Measurements from ENCODE around the gene PANK1.
"Not testable (repeated sequence)": the region's sequence is repeated elsewhere in the genome, so short reads cannot be mapped to it uniquely, and the experiment has no call there.

PANK1 gene

DNA sequence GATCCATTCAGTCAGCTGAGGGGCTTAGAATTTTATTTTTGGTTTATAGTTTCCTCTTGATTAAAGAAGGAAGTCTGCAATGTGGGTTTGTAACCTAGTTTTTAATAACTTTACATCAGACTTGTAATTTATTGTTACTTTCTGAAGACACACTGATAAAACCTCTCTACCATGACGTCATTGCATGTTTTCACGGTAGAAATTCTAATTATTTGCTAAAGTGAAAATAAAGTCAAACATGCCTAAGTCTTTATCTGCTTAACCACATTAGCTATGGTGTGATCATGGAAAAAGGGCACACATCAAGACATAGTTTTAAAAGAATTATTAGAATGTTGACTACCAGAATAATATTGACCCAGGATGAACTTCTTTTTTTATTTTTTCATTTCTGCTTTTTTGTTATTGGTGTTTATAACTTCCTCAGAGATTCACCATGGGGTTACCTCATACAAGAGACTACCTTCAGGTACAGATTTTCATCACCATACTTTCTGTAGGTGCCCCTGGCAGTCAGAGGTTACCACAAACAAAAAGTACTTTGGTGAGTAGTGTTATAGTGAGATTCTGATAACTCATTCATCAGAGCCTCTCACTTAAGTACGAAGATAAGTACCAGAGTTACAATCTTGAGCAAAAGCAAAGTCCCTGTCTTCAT lies 7.0 kb upstream of the PANK1 start:
- DNase-seq (ENCODE audit: low spot score): no peak

DNA sequence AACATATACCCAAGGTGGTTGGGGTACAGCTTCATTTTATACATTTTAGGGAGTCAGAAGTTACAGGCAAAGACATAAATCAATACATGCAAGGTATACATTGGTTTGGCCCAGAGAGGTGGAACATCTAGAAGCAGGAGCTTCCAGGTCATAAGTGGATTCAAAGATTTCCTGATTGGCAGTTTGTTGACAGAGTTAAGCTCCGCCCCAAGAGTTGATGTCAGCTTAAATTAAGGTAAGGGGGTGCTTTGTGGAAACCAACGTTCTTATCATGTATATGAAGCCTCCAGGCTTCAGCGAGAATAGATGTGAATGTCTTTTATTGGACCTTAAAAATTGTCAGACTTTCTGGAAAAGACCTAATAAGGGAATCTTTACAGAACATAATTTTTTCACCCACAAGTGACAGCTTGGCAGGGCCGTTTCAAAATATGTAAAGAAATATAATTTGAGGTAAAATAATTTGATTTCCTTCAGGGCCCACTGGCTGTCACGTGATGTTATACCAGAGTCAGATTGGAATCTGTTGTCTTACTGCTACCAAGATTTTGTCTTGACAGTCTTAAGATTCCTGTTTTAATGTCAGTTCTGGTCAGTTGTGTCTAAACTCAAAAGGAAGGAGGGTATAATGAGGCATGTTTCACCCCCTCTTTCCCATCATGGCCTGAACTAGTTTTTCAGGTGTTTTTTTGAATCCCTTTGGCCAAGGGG lies 6.3 kb upstream of the PANK1 start:
- no peak for DNase-seq (ENCODE audit: low spot score)

DNA sequence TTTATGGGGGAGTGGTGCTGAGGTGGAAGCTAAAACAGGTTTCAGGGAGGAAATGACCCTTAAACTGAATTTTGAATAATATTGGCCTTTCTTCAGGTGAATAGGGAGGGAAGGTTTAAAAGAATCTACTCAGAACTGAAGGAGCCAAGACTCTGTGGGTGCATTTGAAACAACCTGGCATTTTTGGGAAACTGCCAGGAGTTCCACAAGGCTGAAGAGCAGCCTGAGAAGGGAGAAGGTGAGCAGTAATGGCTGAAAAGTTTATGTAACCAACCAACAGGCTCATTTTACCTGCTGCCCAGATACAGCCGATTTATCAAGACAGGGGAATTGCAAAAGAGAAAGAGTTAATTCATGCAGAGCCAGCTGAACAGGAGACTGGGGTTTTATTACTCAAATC lies 4.0 kb upstream of the PANK1 start:
- DNase-seq (ENCODE audit: low spot score): no peak

DNA sequence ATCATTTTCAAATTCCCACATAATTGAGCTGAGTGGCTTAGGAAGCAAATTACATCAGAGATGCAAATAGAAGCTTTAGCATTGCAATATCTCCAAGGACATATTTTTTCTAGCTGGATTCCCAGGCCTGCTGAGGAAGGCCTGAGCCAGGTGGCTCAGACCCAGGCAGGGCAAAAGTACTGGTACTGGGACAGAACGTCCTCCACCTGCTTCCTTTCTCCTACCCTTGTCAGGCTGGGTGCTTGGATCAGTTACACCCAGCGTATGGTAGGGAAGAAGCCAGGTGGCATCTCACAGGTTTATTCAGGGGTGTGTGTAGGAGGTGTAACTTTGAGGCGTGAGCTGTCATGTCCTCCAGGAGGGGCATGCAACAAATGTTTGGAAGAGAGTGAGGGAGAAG lies 3.0 kb upstream of the PANK1 start:
- no peak for DNase-seq (ENCODE audit: low spot score)

GRCh38 chr10:89646889-89647657 lies 2.0 kb upstream of the PANK1 start:
- DNase-seq (ENCODE audit: low spot score): no peak

DNA sequence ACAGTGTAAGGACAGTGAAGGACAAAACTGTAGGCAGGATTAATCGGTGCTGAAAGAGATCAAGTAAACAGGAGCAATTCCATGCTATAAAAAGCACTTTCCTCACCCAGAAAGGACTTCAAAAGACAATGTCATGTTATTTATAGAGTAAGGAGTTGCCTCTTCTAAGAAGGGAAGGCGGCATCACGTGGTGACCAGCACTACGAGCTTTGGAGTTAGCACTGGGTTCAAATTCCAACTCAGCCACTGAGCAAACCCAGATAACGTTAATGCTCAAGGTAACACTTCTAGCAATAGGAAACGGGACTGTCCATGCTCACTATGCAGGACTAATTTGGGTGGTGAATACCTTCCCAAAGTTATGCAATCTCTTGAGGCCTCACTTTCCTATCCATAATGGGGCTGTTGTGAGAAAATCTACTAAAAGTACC lies 715 bp upstream of the PANK1 start:
- no peak for DNase-seq (ENCODE audit: low spot score)

DNA sequence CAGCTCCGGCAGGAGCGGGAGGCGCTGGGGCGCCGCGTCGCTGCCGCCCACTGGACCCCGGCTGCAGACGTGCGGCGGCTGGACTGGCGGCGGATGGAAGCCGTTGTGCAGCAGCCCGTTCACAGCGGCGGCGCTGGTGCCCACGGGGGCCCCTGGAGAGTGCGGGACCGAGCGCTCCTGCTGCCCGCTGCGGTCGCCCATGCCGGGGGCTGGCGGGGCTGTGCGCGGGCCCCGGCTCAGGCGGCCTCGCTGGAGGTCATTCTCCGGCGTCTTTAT lies 413 bp downstream of the PANK1 start:
- DNase-seq (ENCODE audit: low spot score): no peak

DNA sequence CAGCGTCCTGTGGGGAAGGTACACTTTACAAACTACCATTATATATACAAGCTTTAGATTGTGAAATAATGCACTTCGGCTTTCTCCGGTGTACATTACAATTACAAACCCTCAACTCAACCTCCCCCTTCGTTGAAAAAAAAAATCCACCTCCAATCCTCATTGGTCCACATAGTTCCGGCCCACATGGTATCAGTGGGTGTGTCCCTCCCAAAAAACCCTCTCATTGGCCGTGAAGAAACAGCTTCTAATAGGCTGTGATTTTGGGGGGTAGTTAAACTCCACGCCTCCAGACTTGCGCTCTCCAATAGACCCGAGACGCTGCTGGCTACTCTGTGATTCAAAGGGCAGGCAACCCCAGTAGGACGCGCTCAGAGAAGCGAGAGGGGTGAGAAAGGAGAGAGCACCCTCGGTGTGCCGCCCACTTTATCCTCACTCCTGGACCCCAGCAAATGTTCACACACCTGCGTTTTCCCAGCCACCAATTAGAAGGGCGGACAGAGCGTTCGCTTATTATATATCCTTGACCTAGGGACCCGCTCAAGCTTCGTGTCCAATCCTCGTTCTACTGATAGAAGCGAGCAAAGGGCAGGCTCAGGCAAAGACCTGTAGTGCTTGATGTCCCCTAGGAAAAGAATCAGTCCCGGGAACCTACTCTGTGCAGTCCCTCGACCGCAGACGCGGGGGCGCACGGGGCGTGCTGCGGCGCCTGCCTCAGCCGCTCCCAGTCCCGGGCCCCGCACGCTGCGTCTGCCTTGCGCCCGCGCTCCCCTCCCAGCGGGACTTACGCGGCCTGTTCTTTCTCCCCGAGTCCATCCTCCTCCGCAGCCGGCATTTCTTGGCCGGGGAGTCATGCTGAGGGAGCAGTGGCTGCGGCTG lies 991 bp downstream of the PANK1 start:
- DNase-seq (ENCODE audit: low spot score): peak; percentile 97

- DNase-seq (ENCODE audit: low spot score): no peak
Measured at GRCh38 chr10:89643431-89643811, 1.6 kb downstream of the PANK1 start.

- no peak for DNase-seq (ENCODE audit: low spot score)
Measured at GRCh38 chr10:89642193-89642592, 2.8 kb downstream of the PANK1 start.

DNA sequence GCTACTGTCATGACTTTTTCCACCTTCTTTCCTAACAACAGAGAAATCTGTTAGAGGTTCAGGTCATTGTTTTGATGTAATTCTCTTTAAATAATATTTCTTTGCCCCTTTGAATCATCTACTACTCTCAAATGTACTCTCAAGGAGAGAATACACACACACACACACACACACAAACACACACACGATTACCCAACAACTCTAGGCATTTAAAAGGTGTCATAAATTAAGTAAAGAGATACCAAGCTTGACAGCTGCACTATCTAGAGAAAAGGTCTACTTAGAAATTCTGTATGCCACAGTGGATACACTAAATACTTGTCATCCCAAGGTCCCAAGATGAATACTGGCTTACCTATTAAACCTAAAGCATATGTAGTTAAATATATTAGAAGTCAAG lies 4.8 kb downstream of the PANK1 start:
- DNase-seq (ENCODE audit: low spot score): no peak

GRCh38 chr10:89639326-89639725 lies 5.7 kb downstream of the PANK1 start:
- no peak for DNase-seq (ENCODE audit: low spot score)

- DNase-seq (ENCODE audit: low spot score): no peak
Measured at GRCh38 chr10:89637113-89637512, 7.9 kb downstream of the PANK1 start.

DNA sequence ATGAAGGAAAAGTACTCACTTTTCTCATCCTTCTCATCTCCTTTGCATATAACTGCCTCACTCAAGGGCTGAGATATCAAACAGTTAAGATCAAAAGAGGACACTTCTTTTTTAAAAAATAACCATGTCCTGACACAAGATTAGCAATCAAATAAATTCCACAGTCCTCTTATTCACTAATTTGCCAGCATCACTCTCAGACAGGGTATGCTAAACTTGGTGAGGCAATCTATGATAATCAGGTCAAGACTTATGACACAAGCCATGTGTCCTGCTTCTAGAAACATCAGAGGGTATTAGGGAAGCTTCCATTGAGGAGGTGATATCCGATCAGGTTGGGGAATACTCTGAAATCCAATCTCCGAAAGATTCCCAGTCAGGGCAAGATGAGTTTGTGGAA lies 10.4 kb downstream of the PANK1 start:
- no peak for DNase-seq (ENCODE audit: low spot score)

DNA sequence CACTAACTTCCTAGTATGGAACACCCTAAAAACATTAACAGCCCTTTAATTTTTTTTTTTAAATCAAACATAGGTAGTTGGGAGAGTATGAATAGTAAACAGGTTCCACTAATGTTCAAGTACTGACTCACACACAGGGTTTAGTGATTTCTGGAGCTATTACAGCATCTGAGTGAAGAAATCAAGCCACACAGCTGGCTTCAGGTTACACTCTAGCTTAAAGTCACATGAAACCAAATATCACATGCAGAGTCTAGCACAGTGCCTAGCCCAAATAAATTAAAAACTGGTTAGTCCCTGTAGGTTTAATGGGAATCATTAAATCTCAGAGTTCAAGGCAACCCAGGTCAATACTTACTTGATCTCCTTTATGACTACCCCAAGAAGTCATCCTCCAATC lies 11.6 kb downstream of the PANK1 start:
- no peak for DNase-seq (ENCODE audit: low spot score)

- no peak for DNase-seq (ENCODE audit: low spot score)
Measured at GRCh38 chr10:89632824-89633223, 12.2 kb downstream of the PANK1 start.

- no peak for DNase-seq (ENCODE audit: low spot score)
Measured at GRCh38 chr10:89627830-89628229, 17.2 kb downstream of the PANK1 start.

DNA sequence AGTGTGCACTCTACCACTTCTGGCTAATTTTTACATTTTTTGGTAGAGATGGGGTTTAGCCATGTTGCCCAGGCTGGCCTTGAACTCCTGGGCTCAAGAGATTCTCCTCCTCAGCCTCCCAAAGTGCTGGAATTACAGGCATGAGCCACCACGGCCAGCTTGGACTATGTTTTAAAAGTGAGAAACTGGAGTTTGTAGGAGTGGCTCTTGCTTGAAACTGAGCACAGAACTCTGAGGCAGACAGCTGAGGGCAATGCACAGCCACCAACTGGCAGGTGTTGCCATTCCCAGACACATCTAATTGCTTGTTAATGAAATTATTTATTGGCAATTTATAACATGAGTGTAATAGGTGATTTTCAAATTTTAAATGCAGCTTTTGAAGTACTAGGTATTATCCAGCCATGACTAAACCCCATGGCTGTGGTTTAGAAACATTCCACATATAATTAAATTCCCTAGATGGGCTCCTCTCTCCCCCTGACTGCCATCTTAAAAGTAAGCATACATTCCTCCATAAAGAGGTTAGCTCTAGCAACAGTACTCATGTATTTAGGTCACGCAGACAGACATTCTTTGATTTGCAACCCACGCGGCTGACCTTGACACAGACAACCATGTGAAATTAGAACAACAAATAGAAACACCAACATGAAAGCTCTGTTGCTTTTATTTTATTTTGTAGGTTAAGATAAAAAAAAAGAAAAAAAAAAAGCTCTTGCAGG lies 19.8 kb downstream of the PANK1 start:
- no peak for DNase-seq (ENCODE audit: low spot score)

DNA sequence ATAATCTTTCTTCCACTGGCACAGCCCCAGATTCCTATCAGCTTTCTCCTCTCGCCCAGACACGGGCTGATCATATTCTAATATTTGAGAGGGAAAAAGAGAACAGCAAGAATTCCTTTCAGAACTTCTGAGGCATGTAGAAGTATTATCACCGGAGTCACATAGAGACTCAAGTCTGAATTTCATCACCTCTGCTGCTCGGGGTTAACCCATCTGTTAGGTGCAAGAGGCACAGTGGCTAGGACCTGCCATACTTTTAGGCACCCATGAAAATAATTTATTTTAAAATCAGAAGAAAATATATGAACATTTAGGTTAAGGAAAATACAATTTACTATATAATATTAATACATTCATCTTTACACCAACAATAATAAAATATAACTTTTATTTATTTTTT lies 21.0 kb downstream of the PANK1 start:
- no peak for DNase-seq (ENCODE audit: low spot score)

GRCh38 chr10:89622151-89622550 lies 22.9 kb downstream of the PANK1 start:
- DNase-seq (ENCODE audit: low spot score): no peak

- no peak for DNase-seq (ENCODE audit: low spot score)
Measured at GRCh38 chr10:89621438-89621837, 23.6 kb downstream of the PANK1 start.

DNA sequence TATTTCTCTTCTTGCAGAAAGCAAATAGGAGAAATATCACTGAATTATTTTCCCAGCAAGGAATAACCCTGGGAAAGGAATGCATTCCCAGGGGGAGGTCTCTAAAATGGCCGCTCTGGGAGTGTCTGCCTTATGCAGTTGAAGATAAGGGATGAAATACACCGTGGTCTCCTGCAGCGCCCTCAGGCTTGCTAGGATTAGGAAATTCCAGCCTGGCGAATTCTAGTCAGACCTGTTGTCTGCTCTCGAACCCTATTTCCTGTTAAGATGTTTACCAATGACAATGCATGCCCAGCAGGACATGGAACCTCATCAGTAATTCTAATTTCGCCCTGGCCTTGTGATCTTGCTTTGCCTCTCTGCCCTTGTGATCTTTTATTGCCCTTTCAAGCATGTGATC lies 24.7 kb downstream of the PANK1 start:
- DNase-seq (ENCODE audit: low spot score): not testable (repeated sequence)
